HepG2 (cell line): ENCODE data around the gene JPT1. TPM values are rescaled to one million over a fixed set of nuclear protein-coding genes. Genes with fewer than 3 reads are reported as not detected.

Experiments
- ARHGAP35 ChIP-seq: sonication (generic); formaldehyde crosslinking; IDR thresholded peaks from 2 replicates; pipeline ENCODE4 v1.9.0; 2022; ENCODE audit warnings: mild to moderate bottlenecking, inconsistent platforms, moderate library complexity, missing genetic modification reagents, borderline replicate concordance
- DR1 ChIP-seq: sonication (generic); formaldehyde crosslinking; IDR thresholded peaks from 2 replicates; pipeline ENCODE4 v1.8.0; 2021; ENCODE audit warnings: mild to moderate bottlenecking, missing genetic modification reagents, inconsistent platforms
- ELF1 ChIP-seq: sonication (generic); formaldehyde crosslinking; IDR thresholded peaks from 2 replicates; pipeline ENCODE4 v1.4.0; 2020; ENCODE audit warnings: missing genetic modification reagents
- ESRRA ChIP-seq: sonication (generic); formaldehyde crosslinking; IDR thresholded peaks from 2 replicates; pipeline ENCODE4 v1.5.1; 2020; ENCODE audit warnings: mild to moderate bottlenecking, low read depth, missing genetic modification reagents
- FOXM1 ChIP-seq: sonication (generic); formaldehyde crosslinking; IDR thresholded peaks from 2 replicates; pipeline ENCODE4 v1.5.0; 2020; ENCODE audit warnings: missing genetic modification reagents
- FOXP1 ChIP-seq, 2 experiments: fragments of 450-650 bp in 1 of 2; IDR thresholded peaks; 2 replicates each; pipeline ENCODE4 v1.6.1; 2017 to 2018; ENCODE audit warnings: antibody characterized with exemption in 1 of 2
- GPN1 ChIP-seq: sonication (generic); formaldehyde crosslinking; IDR thresholded peaks from 2 replicates; pipeline ENCODE4 v1.5.1; 2020; ENCODE audit warnings: missing genetic modification reagents, borderline replicate concordance
- HNF4G ChIP-seq, 2 experiments: sonication (generic) in 1 of 2; formaldehyde crosslinking in 1 of 2; IDR thresholded peaks; 2 replicates each; pipeline versions ENCODE4 v1.4.0 to v1.6.1; 2011 to 2020; ENCODE audit warnings: borderline replicate concordance in 2 of 2, low read depth in 2 of 2, mild to moderate bottlenecking in 2 of 2, low read length in 1 of 2, missing genetic modification reagents in 1 of 2, moderate library complexity in 1 of 2
- MEIS2 ChIP-seq: sonication (generic); formaldehyde crosslinking; IDR thresholded peaks from 2 replicates; pipeline ENCODE4 v1.9.0; 2021; ENCODE audit warnings: mild to moderate bottlenecking, missing genetic modification reagents
- NCOA1 ChIP-seq: sonication (generic); formaldehyde crosslinking; IDR thresholded peaks from 2 replicates; pipeline ENCODE4 v1.9.0; 2021; ENCODE audit warnings: missing genetic modification reagents
- NR2C2 ChIP-seq: sonication (generic); formaldehyde crosslinking; IDR thresholded peaks from 2 replicates; pipeline ENCODE4 v1.4.0; 2020; ENCODE audit warnings: missing genetic modification reagents, mild to moderate bottlenecking, moderate library complexity, borderline replicate concordance
- PAF1 ChIP-seq: IDR thresholded peaks from 2 replicates; pipeline ENCODE4 v1.6.1; 2016; ENCODE audit warnings: missing genetic modification reagents, missing compliant biosample characterization
- POLR2AphosphoS5 ChIP-seq: IDR thresholded peaks from 2 replicates; pipeline ENCODE4 v1.6.1; 2012; ENCODE audit warnings: low read depth, low read length
- RNF2 ChIP-seq: fragments of 450-650 bp; conservative IDR thresholded peaks from 2 replicates; pipeline ENCODE4 v1.6.1; 2016; ENCODE audit warnings: low read depth
- SALL1 ChIP-seq: sonication (generic); formaldehyde crosslinking; IDR thresholded peaks from 2 replicates; pipeline ENCODE4 v1.8.0; 2022; ENCODE audit warnings: mild to moderate bottlenecking, missing genetic modification reagents
- SIX1 ChIP-seq: sonication (generic); formaldehyde crosslinking; IDR thresholded peaks from 2 replicates; pipeline ENCODE4 v1.4.0; 2020; ENCODE audit warnings: missing genetic modification reagents, borderline replicate concordance
- SKI ChIP-seq: fragments of 450-650 bp; IDR thresholded peaks from one replicate; pipeline ENCODE4 v1.6.1; 2018; ENCODE audit warnings: mild to moderate bottlenecking; ENCODE audit not compliant: partially characterized antibody
- SMARCC2 ChIP-seq: fragments of 450-650 bp; IDR thresholded peaks from 2 replicates; pipeline ENCODE4 v1.6.1; 2017; ENCODE audit warnings: antibody characterized with exemption, mild to moderate bottlenecking
- SRSF4 ChIP-seq: fragments of 200-400 bp; formaldehyde crosslinking; IDR thresholded peaks from one replicate; pipeline ENCODE4 v1.6.1; 2018; ENCODE audit warnings: mild to moderate bottlenecking, low read depth, low read length, moderate library complexity; ENCODE audit not compliant: poor library complexity, severe bottlenecking
- TCF7 ChIP-seq: sonication (generic); IDR thresholded peaks from 2 replicates; pipeline ENCODE4 v1.6.1; 2016; ENCODE audit warnings: antibody characterized with exemption, low read depth
- YEATS4 ChIP-seq: sonication (generic); formaldehyde crosslinking; IDR thresholded peaks from 2 replicates; pipeline ENCODE4 v1.4.0; 2020; ENCODE audit warnings: missing genetic modification reagents, borderline replicate concordance
- ZBTB2 ChIP-seq: sonication (generic); formaldehyde crosslinking; IDR thresholded peaks from 2 replicates; pipeline ENCODE4 v1.8.0; 2022; ENCODE audit warnings: low read depth, missing genetic modification reagents
- ZNF224 ChIP-seq: sonication (generic); formaldehyde crosslinking; IDR thresholded peaks from 2 replicates; pipeline ENCODE4 v1.5.0; 2020; ENCODE audit warnings: mild to moderate bottlenecking, missing genetic modification reagents
- ZNF251 ChIP-seq: sonication (generic); formaldehyde crosslinking; IDR thresholded peaks from 2 replicates; pipeline ENCODE4 v1.9.0; 2021; ENCODE audit warnings: mild to moderate bottlenecking, missing genetic modification reagents
- ZNF562 ChIP-seq: sonication (generic); formaldehyde crosslinking; IDR thresholded peaks from 2 replicates; pipeline ENCODE4 v1.8.0; 2022; ENCODE audit warnings: missing genetic modification reagents, borderline replicate concordance
- ZNF747 ChIP-seq: sonication (generic); formaldehyde crosslinking; IDR thresholded peaks from 2 replicates; pipeline ENCODE4 v1.8.1; 2023; ENCODE audit warnings: missing genetic modification reagents, mild to moderate bottlenecking, borderline replicate concordance
- ZSCAN25 ChIP-seq: sonication (generic); formaldehyde crosslinking; IDR thresholded peaks from 2 replicates; pipeline ENCODE4 v1.8.0; 2022; ENCODE audit warnings: mild to moderate bottlenecking, missing genetic modification reagents
- ZSCAN5A ChIP-seq: sonication (generic); formaldehyde crosslinking; IDR thresholded peaks from 2 replicates; pipeline ENCODE4 v1.8.0; 2022; ENCODE audit warnings: mild to moderate bottlenecking, missing genetic modification reagents, borderline replicate concordance
- polyA plus RNA-seq, 8 experiments: library from polyadenylated mRNA; depleted of rRNA in 3 of 8; stranded (reverse) in 7 of 8; unstranded in 1 of 8; fragments of >200 nt; fragmentation: Illumina TruSeq in 4 of 8; extraction: Trizol in 4 of 8; gene quantifications; 2 replicates each; pipeline versions ENCODE4 v1.2.1 to v1.2.3, GENCODE V29; 2011 to 2016; ENCODE audit warnings: low read depth in 4 of 8, missing spikeins in 1 of 8, mixed read lengths in 1 of 8; ENCODE audit not compliant: insufficient read depth in 1 of 8
- total RNA-seq, 5 experiments: library from RNA; depleted of rRNA; stranded (reverse); fragments of >200 nt; fragmentation: Illumina TruSeq; extraction: Trizol; gene quantifications; 2 replicates each; pipeline ENCODE4 v1.2.3, GENCODE V29; 2016; ENCODE audit warnings: low read depth in 1 of 5

The JPT1 gene
- total and polyA plus RNA-seq, 2 of the 13 experiments (the other 11 are each of a cell fraction or from before 2014, with no cell fraction given) = 43.3 to 256 TPM

GRCh38 chr17:75131278-75132017 is 22.9 kb downstream of the JPT1 start, which contains the start of gene NT5C (continued):
- TF ChIP-seq GPN1 (CRISPR knock-in tag) = no peak
- TF ChIP-seq SRSF4 = no peak
- no peak; the same call in 1 of the 2 replicates for TF ChIP-seq ZSCAN5A (CRISPR knock-in tag)
- TF ChIP-seq MEIS2 = peak; percentile 89
- TF ChIP-seq ZNF251 (CRISPR knock-in tag) = no peak
- TF ChIP-seq ZNF747 (CRISPR knock-in tag) = peak; percentile 68; the same call in 1 of the 2 replicates
- peak; percentile 86 for TF ChIP-seq POLR2AphosphoS5
- no peak for TF ChIP-seq ZNF224 (CRISPR knock-in tag)
- TF ChIP-seq SKI = peak; percentile 31
- peak; percentile 27; the same call in 1 of the 2 replicates for TF ChIP-seq ESRRA (CRISPR knock-in tag)
- peak; percentile 86; the same call in 1 of the 2 replicates for TF ChIP-seq ZSCAN25
- TF ChIP-seq YEATS4 (CRISPR knock-in tag) = peak; percentile 98
- TF ChIP-seq HNF4G (IDR thresholded peaks at IDR 0.05; ENCODE audit: borderline replicate concordance, low read depth, low read length) = peak; percentile 15; the same call in 1 of the 2 replicates
- TF ChIP-seq HNF4G (CRISPR knock-in tag; IDR thresholded peaks at IDR 0.05; ENCODE audit: borderline replicate concordance, low read depth) = no peak; the same call in 1 of the 2 replicates
- TF ChIP-seq NCOA1 (CRISPR knock-in tag) = no peak
- TF ChIP-seq SALL1 = peak; percentile 96
- TF ChIP-seq ZNF562 = no peak
- peak; percentile 80; the same call in 1 of the 2 replicates for TF ChIP-seq PAF1 (CRISPR knock-in tag)
- TF ChIP-seq SIX1 (CRISPR knock-in tag) = no peak; the same call in 1 of the 2 replicates
- no peak; the same call in 1 of the 2 replicates for TF ChIP-seq FOXM1 (CRISPR knock-in tag)
- peak; percentile 64; the same call in 1 of the 2 replicates for TF ChIP-seq ZBTB2 (CRISPR knock-in tag)
- TF ChIP-seq RNF2 = peak; percentile 96
- peak; percentile 95 for TF ChIP-seq ARHGAP35 (CRISPR knock-in tag)
- TF ChIP-seq SMARCC2 = no peak
- TF ChIP-seq NR2C2 (CRISPR knock-in tag) = peak; percentile 56
- TF ChIP-seq ELF1 = peak; percentile 80
- no peak for TF ChIP-seq TCF7
- no peak for TF ChIP-seq FOXP1 (IDR thresholded peaks at IDR 0.05)
- no peak for TF ChIP-seq FOXP1 (CRISPR knock-in tag; IDR thresholded peaks at IDR 0.05)
- TF ChIP-seq DR1 (CRISPR knock-in tag) = no peak; the same call in 1 of the 2 replicates
